SK-N-SH (cell line): Measurements from ENCODE around the gene ECPAS.

Experiments used
- CHD2 ChIP-seq: fragments of 150-350 bp; IDR thresholded peaks from 2 replicates; pipeline ENCODE4 v1.6.1; 2018; ENCODE audit warnings: low read length; ENCODE audit not compliant: partially characterized antibody
- CTCF ChIP-seq: fragments of 200-600 bp; sonication (generic); IDR thresholded peaks from 2 replicates; pipeline ENCODE4 v1.6.1; 2017; ENCODE audit warnings: antibody characterized with exemption, mild to moderate bottlenecking, moderate library complexity
- GATA2 ChIP-seq: sonication (generic); formaldehyde crosslinking; IDR thresholded peaks from 2 replicates; pipeline ENCODE4 v1.5.0; 2020; ENCODE audit warnings: mild to moderate bottlenecking, missing genetic modification reagents
- MAX ChIP-seq: IDR thresholded peaks from 2 replicates; pipeline ENCODE4 v1.4.0; 2012; ENCODE audit warnings: low read depth
- NRF1 ChIP-seq: IDR thresholded peaks from 2 replicates; pipeline ENCODE4 v1.6.1; 2012; ENCODE audit warnings: low read depth, mild to moderate bottlenecking, low read length
- POLR2AphosphoS5 ChIP-seq: IDR thresholded peaks from 2 replicates; pipeline ENCODE4 v1.6.1; 2012; ENCODE audit warnings: low read depth, low read length
- RAD21 ChIP-seq: IDR thresholded peaks from 2 replicates; pipeline ENCODE4 v1.6.1; 2012; ENCODE audit warnings: mild to moderate bottlenecking, low read length
- REST ChIP-seq: IDR thresholded peaks from 2 replicates; pipeline ENCODE4 v1.6.1; 2012; ENCODE audit warnings: mild to moderate bottlenecking, low read depth, low read length, moderate library complexity
- SIN3A ChIP-seq: IDR thresholded peaks from 2 replicates; pipeline ENCODE4 v1.6.1; 2012; ENCODE audit warnings: low read depth, mild to moderate bottlenecking, low read length, moderate library complexity, borderline replicate concordance

- TF ChIP-seq POLR2AphosphoS5 (no peak), MAX (no peak), RAD21 (no peak), CHD2 (no peak), NRF1 (no peak), CTCF (no peak), REST (no peak), SIN3A (no peak), GATA2 (CRISPR knock-in tag) (no peak)
Measured at GRCh38 chr9:111433082-111433481, 51.1 kb downstream of the ECPAS start.
